GM23338 (cell line): ENCODE results near the gene FTO. TPM values are rescaled to one million over a fixed set of nuclear protein-coding genes. Genes with fewer than 3 reads are reported as not detected.

Source experiments
- ATAC-seq: fragments of 200-7000 bp; cut with Tn5 transposase; 3 replicates; pipeline ENCODE4 v1.9.1; 2020
- DNase-seq: peaks from one replicate; pipeline ENCODE4 v3.0.0-alpha.2; 2015; ENCODE audit warnings: low spot score
- H2AFZ ChIP-seq: fragments of 200-600 bp; sonication (generic); 2 replicates; pipeline ENCODE4 v1.8.0; 2016; ENCODE audit warnings: antibody characterized with exemption, mild to moderate bottlenecking, moderate library complexity
- H3F3A ChIP-seq: fragments of 200-600 bp; sonication (generic); replicated peaks from 2 replicates; pipeline ENCODE4 v1.8.0; 2017; ENCODE audit warnings: antibody characterized with exemption, mixed run types, low read depth
- H3K27ac ChIP-seq: fragments of 200-600 bp; sonication (generic); 2 replicates; pipeline ENCODE4 v1.6.1; 2016; ENCODE audit warnings: low read depth
- H3K27me3 ChIP-seq: fragments of 200-600 bp; sonication (generic); 2 replicates; pipeline ENCODE4 v1.8.0; 2016; ENCODE audit warnings: mild to moderate bottlenecking, mixed run types, moderate library complexity; ENCODE audit not compliant: insufficient read depth
- H3K36me3 ChIP-seq: fragments of 200-600 bp; sonication (generic); 2 replicates; pipeline ENCODE4 v1.8.0; 2016; ENCODE audit warnings: mild to moderate bottlenecking; ENCODE audit not compliant: insufficient read depth
- H3K4me1 ChIP-seq: fragments of 200-600 bp; sonication (generic); 2 replicates; pipeline ENCODE4 v1.8.0; 2016; ENCODE audit warnings: mild to moderate bottlenecking, moderate library complexity; ENCODE audit not compliant: insufficient read depth
- H3K4me2 ChIP-seq: fragments of 200-600 bp; sonication (generic); 2 replicates; pipeline ENCODE4 v1.7.1; 2017; ENCODE audit warnings: mixed run types
- H3K4me3 ChIP-seq: fragments of 200-600 bp; sonication (generic); 2 replicates; pipeline ENCODE4 v1.6.1; 2016; ENCODE audit warnings: mixed run types
- H3K79me2 ChIP-seq: fragments of 200-600 bp; sonication (generic); replicated peaks from 2 replicates; pipeline ENCODE4 v1.8.0; 2017; ENCODE audit warnings: mild to moderate bottlenecking; ENCODE audit not compliant: insufficient read depth
- H3K9me2 ChIP-seq: fragments of 200-600 bp; sonication (generic); 2 replicates; pipeline ENCODE4 v1.8.0; 2017; ENCODE audit not compliant: insufficient read depth
- H4K20me1 ChIP-seq: fragments of 200-600 bp; sonication (generic); replicated peaks from 2 replicates; pipeline ENCODE4 v1.8.0; 2017; ENCODE audit warnings: mild to moderate bottlenecking; ENCODE audit not compliant: insufficient read depth
- H3K27ac Mint-ChIP-seq: 2 replicates; pipeline ENCODE4 v1.8.0; 2020; ENCODE audit warnings: inconsistent platforms, mild to moderate bottlenecking, moderate library complexity, mixed read lengths
- H3K27me3 Mint-ChIP-seq: 3 replicates; pipeline ENCODE4 v1.8.0; 2022; ENCODE audit warnings: low read depth, mild to moderate bottlenecking, moderate library complexity, mixed read lengths, inconsistent platforms; ENCODE audit not compliant: insufficient read depth, poor library complexity
- H3K36me3 Mint-ChIP-seq: 3 replicates; pipeline ENCODE4 v1.8.0; 2021; ENCODE audit warnings: low read depth, mild to moderate bottlenecking, inconsistent platforms, moderate library complexity, mixed read lengths
- H3K4me1 Mint-ChIP-seq: 3 replicates; pipeline ENCODE4 v1.8.0; 2020; ENCODE audit warnings: mild to moderate bottlenecking, inconsistent platforms, mixed read lengths
- H3K4me3 Mint-ChIP-seq: 3 replicates; pipeline ENCODE4 v1.8.0; 2021; ENCODE audit warnings: moderate library complexity, mild to moderate bottlenecking, inconsistent platforms, mixed read lengths
- H3K9me3 Mint-ChIP-seq: 3 replicates; pipeline ENCODE4 v1.8.0; 2020; ENCODE audit warnings: moderate library complexity, mild to moderate bottlenecking, inconsistent platforms, mixed read lengths
- CREB1 ChIP-seq: fragments of 250-450 bp; sonication (Bioruptor Pico); IDR thresholded peaks from 2 replicates; pipeline ENCODE4 v1.5.0; 2020; ENCODE audit warnings: low read depth, mild to moderate bottlenecking, moderate library complexity
- CTCF ChIP-seq, 2 experiments: fragments of 200-600 bp in 1 of 2; sonication (generic) in 1 of 2; conservative IDR thresholded peaks; 2 replicates each; pipeline versions ENCODE4 v1.5.1 to v1.6.1; 2016 to 2017; ENCODE audit warnings: antibody characterized with exemption in 2 of 2, low read depth in 2 of 2, mild to moderate bottlenecking in 2 of 2, moderate library complexity in 1 of 2
- ETS1 ChIP-seq: IDR thresholded peaks from 2 replicates; pipeline ENCODE4 v1.6.1; 2016; ENCODE audit warnings: antibody characterized with exemption
- EZH2 ChIP-seq: fragments of 200-600 bp; sonication (generic); IDR thresholded peaks from one replicate; pipeline ENCODE4 v1.8.0; 2017; ENCODE audit warnings: antibody characterized with exemption, mild to moderate bottlenecking, low read depth; ENCODE audit not compliant: unreplicated experiment
- EZH2phosphoT487 ChIP-seq: fragments of 200-600 bp; sonication (generic); IDR thresholded peaks from one replicate; pipeline ENCODE4 v1.8.1; 2018; ENCODE audit warnings: antibody characterized with exemption; ENCODE audit not compliant: unreplicated experiment
- JUNB ChIP-seq: IDR thresholded peaks from one replicate; pipeline ENCODE4 v1.6.1; 2016; ENCODE audit warnings: antibody characterized with exemption; ENCODE audit not compliant: unreplicated experiment
- NANOG ChIP-seq: IDR thresholded peaks from 2 replicates; pipeline ENCODE4 v1.6.1; 2016; ENCODE audit warnings: antibody characterized with exemption, borderline replicate concordance
- POLR2AphosphoS5 ChIP-seq: IDR thresholded peaks from 2 replicates; pipeline ENCODE4 v1.6.1; 2016; ENCODE audit warnings: antibody characterized with exemption, low read depth
- REST ChIP-seq: IDR thresholded peaks from one replicate; pipeline ENCODE4 v1.6.1; 2018; ENCODE audit warnings: antibody characterized with exemption; ENCODE audit not compliant: unreplicated experiment
- STAT1 ChIP-seq: IDR thresholded peaks from one replicate; pipeline ENCODE4 v1.6.1; 2016; ENCODE audit warnings: antibody characterized with exemption; ENCODE audit not compliant: unreplicated experiment
- ZNF114 ChIP-seq: fragments of 250-450 bp; sonication (Bioruptor Pico); IDR thresholded peaks from 2 replicates; pipeline ENCODE4 v1.5.0; 2020; ENCODE audit warnings: mild to moderate bottlenecking, moderate library complexity
- ZNF331 ChIP-seq: fragments of 250-450 bp; sonication (Bioruptor Pico); IDR thresholded peaks from 2 replicates; pipeline ENCODE4 v1.5.0; 2020; ENCODE audit warnings: low read depth, mild to moderate bottlenecking, moderate library complexity
- ZNF462 ChIP-seq: fragments of 250-450 bp; sonication (Bioruptor Pico); IDR thresholded peaks from 2 replicates; pipeline ENCODE4 v1.5.0; 2020; ENCODE audit warnings: mild to moderate bottlenecking, moderate library complexity
- polyA plus RNA-seq: library from polyadenylated mRNA; unstranded; fragments of >200 nt; fragmentation: Nextera tagmentation; extraction: Ambion mirVana; gene quantifications from 2 replicates; pipeline ENCODE4 v1.2.1, GENCODE V29; 2016
- total RNA-seq: library from RNA; depleted of rRNA; stranded (reverse); fragments of >200 nt; shearing (Covaris generic); gene quantifications from 2 replicates; pipeline ENCODE4 v1.2.3, GENCODE V29; 2014

Gene FTO
- total and polyA plus RNA-seq, 2 experiments from 2014 or later = 17.7 to 69.6 TPM

DNA sequence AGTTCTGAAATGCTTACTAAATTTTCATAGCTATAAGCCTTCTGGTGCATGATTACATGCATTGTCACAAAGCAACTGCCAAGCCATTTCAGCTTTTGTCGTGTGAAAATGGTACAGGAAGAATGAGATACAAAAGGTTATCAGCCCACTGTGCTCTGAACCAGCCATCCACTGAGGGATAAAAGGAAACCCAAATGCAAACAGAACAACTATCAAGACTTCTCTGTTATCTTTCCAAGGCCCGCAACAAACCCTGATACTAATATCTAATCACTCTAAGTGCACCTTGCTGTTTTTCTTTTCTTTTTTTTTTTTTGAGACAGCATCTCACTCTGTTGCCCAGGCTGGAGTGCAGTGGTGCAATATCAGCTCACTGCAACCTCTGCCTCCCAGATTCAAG lies 109.0 kb downstream of the FTO start:
- no peaks in the 10 kb centered on the region for H3F3A ChIP-seq
- no peaks in the 10 kb centered on the region for H4K20me1 ChIP-seq
- Mint-ChIP-seq H3K27me3 (peaks cover 1% of the 10 kb centered on the region), H3K27ac (no peak overlapping the region), H3K4me1 (no peaks in the 10 kb centered on the region; the same call in 2 of the 3 replicates), H3K9me3 (no peaks in the 10 kb centered on the region), H3K4me3 (no peak overlapping the region), H3K36me3 (peaks cover 4% of the 10 kb centered on the region; the same call in 1 of the 3 replicates)
- no peaks in the 10 kb centered on the region for H3K27me3 ChIP-seq
- H3K4me3 ChIP-seq = no peak overlapping the region
- no peaks in the 10 kb centered on the region for H3K9me2 ChIP-seq
- no peak overlapping the region for H3K4me2 ChIP-seq
- H3K79me2 ChIP-seq = peaks cover 10% of the 10 kb centered on the region; the same call in 1 of the 2 replicates
- 0 out of 2 replicates have a peak, but pooled peaks cover 4% of the 10 kb centered on the region for H3K36me3 ChIP-seq
- peaks cover 3% of the 10 kb centered on the region; the same call in 1 of the 2 replicates for H3K4me1 ChIP-seq
- ATAC-seq (no peak), DNase-seq (no peak)
- no peak overlapping the region for H2AFZ ChIP-seq
- H3K27ac ChIP-seq = no peak overlapping the region
- TF ChIP-seq CREB1 (CRISPR knock-in tag) = no peak
- TF ChIP-seq ZNF462 (CRISPR knock-in tag) = no peak
- no peak for TF ChIP-seq EZH2phosphoT487
- no peak for TF ChIP-seq CTCF (conservative IDR thresholded peaks at IDR 0.05; ENCODE audit: low read depth in 2 of 2)
- TF ChIP-seq EZH2 = no peak
- TF ChIP-seq REST = no peak
- no peak for TF ChIP-seq POLR2AphosphoS5
- no peak for TF ChIP-seq ZNF114 (CRISPR knock-in tag)
- no peak for TF ChIP-seq STAT1
- no peak for TF ChIP-seq ZNF331
- TF ChIP-seq ETS1 = no peak
- TF ChIP-seq JUNB = no peak
- no peak for TF ChIP-seq NANOG
